ENCODE results near the gene OR8D1.

OR8D1 gene

DNA sequence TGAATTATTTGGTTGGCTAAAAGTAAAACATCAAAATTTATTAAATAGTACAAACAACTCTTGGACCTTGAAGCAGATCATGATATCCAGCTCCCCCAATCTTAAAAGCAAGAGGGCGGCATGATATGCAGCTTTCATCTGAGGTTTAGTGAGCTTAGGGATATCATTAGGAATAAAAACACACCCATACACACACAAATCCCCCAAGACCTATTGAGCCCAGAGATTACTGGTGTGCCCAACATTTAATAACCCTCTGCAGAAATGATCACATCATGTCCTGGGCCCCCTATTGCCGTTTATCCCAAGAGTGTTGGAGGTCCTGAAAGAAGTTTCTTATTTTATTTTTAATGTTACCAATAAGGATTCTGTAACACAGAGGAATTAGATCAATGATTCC, at the start of gene OR8D1:
TSS of gene OR8D1 (minus strand) at position 101 of the 400 bp plus-strand sequence. CDS start 3,183 bp downstream, outside the sequence.
- DNase-seq = no peak

- no peak for DNase-seq
These were observed 45.8 kb upstream of the OR8D1 start for GRCh38 chr11:124359566-124359965.

- DNase-seq = no peak
These were observed 32.7 kb upstream of the OR8D1 start for GRCh38 chr11:124346311-124346955.

- DNase-seq = no peak
These were observed 30.6 kb upstream of the OR8D1 start for GRCh38 chr11:124344346-124344745.

DNA sequence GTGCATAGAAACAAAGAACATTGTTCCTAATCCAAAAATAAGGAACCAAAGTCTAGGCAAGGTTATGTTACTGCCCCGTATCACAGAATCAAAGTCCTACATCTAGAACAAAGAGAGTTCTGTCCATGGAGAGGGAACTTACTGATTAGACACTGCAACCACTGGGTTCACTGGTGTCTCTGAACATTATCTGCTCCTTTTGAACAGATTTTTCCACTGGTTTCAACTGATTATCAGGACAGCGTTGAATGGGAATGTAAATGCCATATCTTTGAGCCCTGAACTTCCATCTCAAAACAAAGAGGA, 26.3 kb upstream of the OR8D1 start:
- no peak for DNase-seq

DNA sequence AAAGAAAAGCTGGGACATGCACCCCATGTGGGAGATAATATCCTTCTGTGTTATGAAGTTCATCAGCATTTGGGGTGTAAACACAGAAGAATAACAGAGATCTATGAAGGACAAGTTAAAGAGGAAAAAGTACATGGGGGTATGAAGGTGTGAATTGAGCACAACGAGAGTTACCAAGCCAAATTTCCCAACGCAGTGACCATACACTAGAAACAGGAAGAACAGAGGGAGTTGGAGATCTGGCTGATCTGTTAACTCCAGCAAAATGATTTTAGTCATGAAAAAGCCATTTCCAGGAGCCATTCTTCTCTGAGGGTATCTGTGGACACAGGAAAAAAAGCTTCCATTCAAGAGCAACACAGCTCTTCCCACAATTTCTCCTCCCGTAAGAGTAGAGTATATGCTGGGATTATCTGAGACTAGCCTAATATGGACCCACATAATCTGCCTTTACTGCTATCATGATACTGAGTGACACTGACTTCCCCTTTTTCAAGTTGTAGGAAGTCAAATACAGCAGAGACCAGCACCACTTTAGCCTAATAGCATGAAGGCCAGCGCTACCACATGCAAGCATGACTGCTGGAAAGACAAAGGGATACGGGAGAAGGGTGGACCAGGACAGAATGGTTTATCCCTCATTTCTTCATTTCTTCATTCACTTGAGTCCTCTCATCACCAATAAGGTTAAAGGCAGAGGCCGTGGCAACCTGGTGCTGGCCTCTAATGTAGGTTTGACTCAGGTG, 25.8 kb upstream of the OR8D1 start:
- DNase-seq = no peak

DNA sequence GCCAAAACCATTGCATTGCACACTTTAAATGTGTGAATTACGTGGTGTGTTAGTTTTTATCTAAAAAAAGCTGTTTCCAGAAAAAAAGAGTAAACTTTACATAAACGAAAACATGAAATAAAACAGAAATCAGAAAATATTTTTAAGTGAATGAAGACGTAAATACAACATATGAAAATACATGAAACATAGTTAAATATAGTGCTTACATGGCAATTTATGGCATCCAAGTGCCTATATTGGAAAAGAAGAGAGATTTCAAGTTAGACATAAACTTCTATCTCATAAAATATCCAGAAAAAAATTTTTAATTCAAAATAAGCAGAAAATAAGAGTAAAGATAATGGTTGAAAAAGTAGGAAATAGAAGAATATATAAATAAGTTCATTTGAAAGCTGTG, 18.1 kb upstream of the OR8D1 start:
- DNase-seq = no peak

GRCh38 chr11:124329787-124330478, 16.2 kb upstream of the OR8D1 start:
- no peak for DNase-seq

- no peak for DNase-seq
These were observed 14.0 kb upstream of the OR8D1 start for GRCh38 chr11:124327775-124328174.

- no peak for DNase-seq
These were observed 8.6 kb upstream of the OR8D1 start for GRCh38 chr11:124322356-124322755.

GRCh38 chr11:124320097-124320496, 6.3 kb upstream of the OR8D1 start, which contains the start of gene OR8D2:
TSS of gene OR8D2 (minus strand) at chr11:124320197. CDS start at chr11:124320197, 0 bp downstream.
- no peak for DNase-seq

- DNase-seq = no peak
These were observed 1.3 kb upstream of the OR8D1 start for GRCh38 chr11:124315052-124315451.

DNA sequence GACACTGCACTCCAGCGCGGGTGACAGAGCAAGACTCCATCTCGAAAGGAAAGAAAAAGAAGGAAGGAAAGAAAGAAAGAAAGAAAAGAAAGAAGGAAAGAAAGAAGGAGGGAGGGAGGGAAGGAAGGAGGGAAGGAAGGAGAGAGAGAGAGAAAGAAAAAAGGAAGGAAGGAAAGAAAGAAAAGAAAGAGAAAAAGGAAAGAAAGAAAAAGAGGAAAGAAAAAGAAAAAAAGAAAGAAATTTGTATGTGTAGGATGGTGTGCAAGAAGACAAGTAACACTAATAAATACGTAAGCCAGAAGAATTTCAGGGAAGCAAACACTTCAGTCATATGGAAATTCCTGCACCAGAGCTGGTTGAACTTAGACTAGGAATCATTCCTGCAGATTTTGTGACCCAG, 618 bp downstream of the OR8D1 start:
- DNase-seq = no peak

DNA sequence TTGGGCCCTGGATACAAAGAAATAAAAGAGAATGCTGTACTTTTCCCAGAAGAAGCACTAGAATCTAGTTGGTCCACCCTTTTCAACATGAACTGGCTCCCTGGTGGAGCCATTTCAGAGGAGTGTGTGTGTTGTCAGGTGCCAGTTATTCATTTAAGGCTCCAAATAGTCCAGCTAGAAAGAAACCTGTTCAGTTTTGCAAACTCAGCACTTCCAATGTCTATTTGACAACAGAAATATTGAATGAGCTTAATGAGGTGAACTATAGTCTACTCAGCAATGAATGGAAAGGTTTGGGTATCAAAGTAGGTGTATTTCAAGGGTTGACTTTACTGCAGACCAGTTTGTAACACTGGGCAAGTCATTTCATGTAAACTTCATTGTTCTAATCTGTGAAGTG, 2.1 kb downstream of the OR8D1 start:
- DNase-seq = no peak

DNA sequence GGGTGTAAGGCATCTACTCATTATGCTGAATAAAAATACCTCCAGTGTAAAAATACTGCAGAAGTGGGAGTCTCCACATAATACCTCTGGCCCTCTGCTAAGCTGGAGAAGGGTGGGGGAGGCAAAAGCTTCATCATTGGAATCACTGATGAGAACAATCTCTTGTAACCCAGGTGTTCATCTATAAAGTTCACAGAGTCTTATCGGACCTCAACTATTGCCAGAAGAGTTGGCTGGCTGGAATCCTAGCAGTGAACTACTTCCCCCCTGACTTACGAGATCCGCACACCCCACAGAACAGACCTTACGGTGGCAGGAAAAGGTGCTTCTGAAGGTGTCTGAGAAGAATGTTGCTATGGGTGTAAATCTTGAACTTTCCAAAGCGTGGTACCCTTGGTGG, 2.5 kb downstream of the OR8D1 start:
- no peak for DNase-seq

- no peak for DNase-seq
These were observed 3.0 kb downstream of the OR8D1 start for GRCh38 chr11:124310721-124311120.

DNA sequence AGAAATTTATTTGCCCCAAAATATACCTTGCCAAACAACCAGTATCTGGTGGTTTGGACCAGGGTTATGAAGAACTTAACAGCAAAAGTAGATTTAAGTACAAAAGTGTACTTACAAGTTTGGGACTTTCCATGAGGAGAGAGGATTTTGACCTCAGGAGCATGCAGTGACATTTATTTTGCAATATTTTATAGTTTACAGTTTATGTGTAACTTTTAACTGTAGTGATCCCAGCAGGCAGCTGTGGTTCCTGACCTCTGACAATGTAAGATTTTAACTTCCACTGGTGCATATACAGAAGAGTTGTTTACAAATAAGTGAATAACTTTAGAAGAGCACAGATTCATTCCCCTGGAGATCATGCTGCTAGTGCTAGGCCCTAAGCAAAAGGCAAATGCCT, 6.7 kb downstream of the OR8D1 start:
- DNase-seq = no peak

- no peak for DNase-seq
These were observed 11.2 kb downstream of the OR8D1 start for GRCh38 chr11:124302347-124303125.

- DNase-seq = no peak
These were observed 12.2 kb downstream of the OR8D1 start for GRCh38 chr11:124301548-124301947.

DNA sequence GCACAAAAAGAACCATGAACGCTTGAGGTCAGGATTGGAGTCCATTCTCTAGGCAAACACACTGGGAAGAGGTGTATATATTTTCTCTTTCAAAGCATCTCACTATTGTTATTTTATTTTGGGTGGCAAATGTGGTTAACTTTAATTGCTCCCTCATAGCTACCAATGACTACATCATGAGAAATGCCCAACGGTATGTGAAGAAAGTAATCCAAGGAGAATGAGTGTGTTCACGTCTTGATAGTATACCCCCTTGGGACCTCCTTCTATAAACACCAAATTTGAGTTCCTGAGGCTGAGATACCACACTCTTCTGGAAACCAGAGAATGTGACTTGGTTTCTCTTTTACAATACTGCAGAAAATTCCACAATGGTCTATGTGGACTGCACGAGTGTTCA, 15.8 kb downstream of the OR8D1 start:
- DNase-seq = no peak

DNA sequence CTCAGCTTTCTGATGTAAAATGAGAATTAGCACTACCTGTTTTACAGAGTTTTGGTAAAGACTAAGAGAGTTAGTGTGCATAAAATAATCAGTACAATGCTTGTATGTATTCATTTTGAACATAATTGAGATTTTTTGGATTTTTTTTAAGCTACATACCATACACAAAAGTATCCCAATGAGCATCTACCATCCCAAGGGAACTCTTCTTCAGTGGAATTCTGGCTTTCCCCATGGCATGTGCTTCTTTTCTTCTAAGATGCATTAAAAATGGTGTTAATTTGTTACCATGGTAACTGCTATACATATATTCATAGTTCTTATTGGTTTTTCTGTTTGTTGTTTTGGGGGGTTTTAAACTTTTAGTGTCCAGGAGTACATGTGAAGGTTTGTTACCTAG, 17.7 kb downstream of the OR8D1 start:
- no peak for DNase-seq

DNA sequence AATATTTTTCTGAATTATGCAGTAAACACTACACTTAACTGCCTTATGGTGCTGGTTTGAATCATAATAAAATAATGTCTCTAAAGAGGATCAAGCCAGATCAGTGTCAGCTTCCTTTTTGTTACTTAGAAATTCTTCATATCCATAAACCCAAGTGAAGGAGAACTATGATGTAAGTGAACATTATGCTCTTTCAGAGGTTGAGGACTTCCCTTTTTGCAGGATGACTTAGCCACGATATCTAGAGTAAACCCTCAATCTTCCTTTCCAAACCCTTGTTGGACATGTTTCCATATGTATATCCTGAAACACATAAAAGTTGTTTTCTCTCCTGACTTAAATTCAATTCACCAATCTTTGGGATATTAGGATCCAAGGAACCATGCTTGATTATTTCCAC, 19.1 kb downstream of the OR8D1 start:
- no peak for DNase-seq

DNA sequence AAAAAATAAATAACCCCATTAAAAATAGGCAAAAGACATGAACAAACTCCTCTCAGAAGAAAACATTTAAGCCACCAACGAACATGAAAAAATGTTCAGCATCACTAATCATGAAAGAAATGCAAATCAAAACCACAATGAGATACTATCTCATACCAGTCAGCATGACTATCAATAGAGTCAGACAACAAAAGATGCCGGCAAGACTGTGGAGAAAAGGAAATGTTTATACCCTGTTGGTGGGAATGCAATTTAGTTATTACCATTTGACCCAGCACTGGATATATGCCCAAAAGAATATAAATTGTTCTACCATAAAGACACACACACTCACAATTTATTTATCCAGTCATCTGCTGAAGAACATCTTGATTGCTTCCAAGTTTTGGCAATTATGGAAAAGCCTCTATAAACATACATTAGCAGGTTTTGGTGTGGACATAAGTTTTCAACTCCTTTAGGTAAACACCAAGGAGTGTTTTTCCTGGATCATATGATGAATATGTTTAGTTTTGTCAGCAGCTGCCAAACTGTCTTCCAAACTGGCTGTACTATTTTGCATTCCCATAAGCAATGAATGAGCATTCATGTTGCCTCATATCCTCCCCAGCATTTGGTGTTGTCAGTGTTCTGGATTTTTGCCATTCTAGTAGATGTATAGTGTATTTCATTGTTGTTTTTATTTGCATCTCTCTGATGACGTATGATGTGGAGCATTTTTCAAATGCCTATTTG, 28.0 kb downstream of the OR8D1 start:
- DNase-seq = no peak
